Mesothelial cell of epicardium (in vitro differentiated cells): ENCODE data around the gene FRAS1. TPM values are rescaled to one million over a fixed set of nuclear protein-coding genes. Genes with fewer than 3 reads are reported as not detected.
"Not testable (repeated sequence)": the region's sequence is repeated elsewhere in the genome, so short reads cannot be mapped to it uniquely, and the experiment has no call there.

Source experiments
- DNase-seq, 2 experiments: peaks; one replicate each; pipeline ENCODE4 v3.0.0; 2021; ENCODE audit warnings: low spot score in 2 of 2; ENCODE audit not compliant: unreplicated experiment in 2 of 2
- H3K27ac Mint-ChIP-seq: 2 replicates; pipeline ENCODE4 v1.8.0; 2021; ENCODE audit warnings: mixed read lengths
- H3K27me3 Mint-ChIP-seq: 2 replicates; pipeline ENCODE4 v1.8.0; 2021; ENCODE audit warnings: low read depth, mixed read lengths
- H3K36me3 Mint-ChIP-seq: 2 replicates; pipeline ENCODE4 v1.8.0; 2021; ENCODE audit warnings: mixed read lengths
- H3K4me1 Mint-ChIP-seq: 2 replicates; pipeline ENCODE4 v1.8.0; 2021; ENCODE audit warnings: mixed read lengths
- H3K4me3 Mint-ChIP-seq: 2 replicates; pipeline ENCODE4 v1.8.0; 2021; ENCODE audit warnings: mild to moderate bottlenecking, moderate library complexity, mixed read lengths
- H3K9me3 Mint-ChIP-seq: 2 replicates; pipeline ENCODE4 v1.8.0; 2021; ENCODE audit warnings: mixed read lengths
- total RNA-seq: library from RNA; stranded (reverse); gene quantifications from 3 replicates; pipeline ENCODE4 v1.2.1, GENCODE V29; 2021
- TF ChIP-seq, protein P1 (sequence below): fragments of 200-600 bp; sonication (generic); IDR thresholded peaks from one replicate; pipeline ENCODE4 v1.5.0; 2021; ENCODE audit warnings: antibody characterized with exemption; ENCODE audit not compliant: unreplicated experiment

FRAS1 gene
- total RNA-seq, 1 donor from 2014 or later: 51.9 TPM

DNA sequence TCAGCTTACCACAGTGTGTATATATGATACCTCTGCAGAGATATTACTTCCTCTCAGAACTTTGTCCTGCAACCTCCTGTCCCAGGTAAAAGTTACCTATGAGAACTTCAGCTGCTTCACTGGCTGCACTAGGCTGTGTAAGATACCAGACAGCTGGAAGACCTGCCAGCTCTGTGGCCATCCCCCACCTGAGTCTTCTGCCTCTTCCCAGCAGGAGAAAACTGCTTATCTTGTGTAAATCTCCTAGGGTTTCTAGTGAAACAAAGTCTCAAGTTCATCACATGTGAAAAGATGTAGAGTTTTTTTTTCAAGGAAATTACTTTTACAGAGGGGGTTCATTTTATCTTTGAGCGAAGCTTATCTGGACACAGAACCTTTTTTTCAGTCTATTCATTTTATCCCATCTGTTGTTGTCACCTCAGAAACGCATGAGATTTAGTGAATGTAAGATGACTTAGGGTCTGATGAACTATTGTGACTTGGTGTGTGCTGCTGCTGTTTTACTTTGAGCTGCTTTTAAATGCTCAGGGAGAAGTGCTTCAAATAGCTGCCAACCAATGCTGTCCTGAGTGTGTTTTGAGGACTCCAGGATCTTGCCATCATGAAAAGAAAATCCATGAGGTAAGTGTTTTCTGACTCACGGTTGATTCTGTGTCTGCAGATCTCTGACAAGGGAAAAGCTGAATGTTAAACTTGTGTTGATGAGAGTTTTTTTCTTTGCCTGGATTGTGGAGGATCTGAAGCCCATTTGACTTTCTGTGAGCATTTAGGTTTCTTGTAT is 187.8 kb downstream of the FRAS1 start:
- H3K9me3 Mint-ChIP-seq: no peaks in the 10 kb centered on the region
- no peak for DNase-seq
- no peak overlapping the region for H3K4me3 Mint-ChIP-seq
- TF ChIP-seq, protein P1, sequence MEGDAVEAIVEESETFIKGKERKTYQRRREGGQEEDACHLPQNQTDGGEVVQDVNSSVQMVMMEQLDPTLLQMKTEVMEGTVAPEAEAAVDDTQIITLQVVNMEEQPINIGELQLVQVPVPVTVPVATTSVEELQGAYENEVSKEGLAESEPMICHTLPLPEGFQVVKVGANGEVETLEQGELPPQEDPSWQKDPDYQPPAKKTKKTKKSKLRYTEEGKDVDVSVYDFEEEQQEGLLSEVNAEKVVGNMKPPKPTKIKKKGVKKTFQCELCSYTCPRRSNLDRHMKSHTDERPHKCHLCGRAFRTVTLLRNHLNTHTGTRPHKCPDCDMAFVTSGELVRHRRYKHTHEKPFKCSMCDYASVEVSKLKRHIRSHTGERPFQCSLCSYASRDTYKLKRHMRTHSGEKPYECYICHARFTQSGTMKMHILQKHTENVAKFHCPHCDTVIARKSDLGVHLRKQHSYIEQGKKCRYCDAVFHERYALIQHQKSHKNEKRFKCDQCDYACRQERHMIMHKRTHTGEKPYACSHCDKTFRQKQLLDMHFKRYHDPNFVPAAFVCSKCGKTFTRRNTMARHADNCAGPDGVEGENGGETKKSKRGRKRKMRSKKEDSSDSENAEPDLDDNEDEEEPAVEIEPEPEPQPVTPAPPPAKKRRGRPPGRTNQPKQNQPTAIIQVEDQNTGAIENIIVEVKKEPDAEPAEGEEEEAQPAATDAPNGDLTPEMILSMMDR: no peak
- H3K27me3 Mint-ChIP-seq: no peaks in the 10 kb centered on the region
- peaks cover 15% of the 10 kb centered on the region for H3K4me1 Mint-ChIP-seq
- H3K36me3 Mint-ChIP-seq: peaks cover 4% of the 10 kb centered on the region
- H3K27ac Mint-ChIP-seq: no peak overlapping the region

DNA sequence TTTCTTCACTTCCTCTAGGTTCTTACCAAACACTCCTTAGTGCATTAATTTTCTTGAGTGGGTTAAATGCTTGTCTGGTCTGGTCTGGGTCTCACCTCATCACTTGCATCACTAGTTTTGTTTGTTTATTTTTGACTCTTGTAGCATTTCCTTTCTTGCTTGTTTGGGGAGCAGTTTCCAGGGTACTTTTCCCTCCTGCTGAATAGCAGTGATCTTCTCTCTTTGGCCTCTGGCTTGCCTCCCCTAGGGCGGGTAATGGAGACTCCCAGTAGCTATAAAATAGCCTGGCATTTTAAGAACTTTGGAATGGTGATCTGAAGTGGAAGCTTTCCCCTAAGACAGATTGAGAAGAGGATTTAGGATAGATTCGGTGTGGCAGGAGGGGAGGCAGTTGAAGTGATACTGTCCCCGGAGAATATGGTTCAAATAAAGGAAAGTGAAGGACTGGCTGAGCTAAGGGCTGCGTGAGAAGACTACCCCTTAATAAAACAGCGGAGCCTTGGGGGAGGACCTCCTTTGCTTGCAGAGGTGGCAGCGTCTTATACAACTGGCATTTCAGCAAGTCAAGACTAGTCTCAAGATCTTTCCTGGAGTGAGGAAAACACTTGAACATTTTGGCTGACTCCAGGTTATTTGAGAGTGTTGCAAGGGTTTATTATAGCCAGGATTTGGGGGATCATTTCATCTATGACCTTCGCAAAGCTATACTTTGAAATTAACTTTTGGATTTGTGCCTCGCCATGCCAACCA is 190.6 kb downstream of the FRAS1 start:
- H3K4me1 Mint-ChIP-seq: peaks cover 15% of the 10 kb centered on the region
- TF ChIP-seq, protein P1: no peak
- H3K9me3 Mint-ChIP-seq: peaks cover 18% of the 10 kb centered on the region
- no peak overlapping the region for H3K27ac Mint-ChIP-seq
- no peaks in the 10 kb centered on the region for H3K27me3 Mint-ChIP-seq
- H3K36me3 Mint-ChIP-seq: peaks cover 22% of the 10 kb centered on the region
- no peak for DNase-seq
- H3K4me3 Mint-ChIP-seq: no peak overlapping the region

DNA sequence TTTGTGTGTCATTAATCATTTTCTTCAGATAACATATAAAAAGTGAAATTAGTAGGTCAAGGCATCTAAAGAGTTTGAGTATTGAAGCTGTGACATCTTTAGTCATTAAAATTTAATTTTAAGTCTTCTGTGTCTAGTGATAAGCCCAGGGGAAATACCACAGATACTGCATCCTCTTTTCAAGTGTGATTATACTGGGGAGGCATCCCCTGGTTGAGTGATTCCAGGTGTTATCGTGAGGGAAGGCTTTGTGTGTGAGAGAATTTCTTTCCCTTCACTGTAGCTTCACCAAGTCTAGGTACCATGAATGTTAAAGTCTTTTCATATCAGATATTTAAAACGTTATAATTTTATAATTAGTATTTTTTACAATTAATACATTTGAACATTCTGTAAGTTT is 193.4 kb downstream of the FRAS1 start:
- peaks cover 13% of the 10 kb centered on the region for H3K4me1 Mint-ChIP-seq
- no peak overlapping the region for H3K27ac Mint-ChIP-seq
- no peak overlapping the region for H3K4me3 Mint-ChIP-seq
- H3K9me3 Mint-ChIP-seq: peaks cover 32% of the 10 kb centered on the region
- no peaks in the 10 kb centered on the region for H3K27me3 Mint-ChIP-seq
- TF ChIP-seq, protein P1: no peak
- DNase-seq: no peak
- H3K36me3 Mint-ChIP-seq: peaks cover 47% of the 10 kb centered on the region

DNA sequence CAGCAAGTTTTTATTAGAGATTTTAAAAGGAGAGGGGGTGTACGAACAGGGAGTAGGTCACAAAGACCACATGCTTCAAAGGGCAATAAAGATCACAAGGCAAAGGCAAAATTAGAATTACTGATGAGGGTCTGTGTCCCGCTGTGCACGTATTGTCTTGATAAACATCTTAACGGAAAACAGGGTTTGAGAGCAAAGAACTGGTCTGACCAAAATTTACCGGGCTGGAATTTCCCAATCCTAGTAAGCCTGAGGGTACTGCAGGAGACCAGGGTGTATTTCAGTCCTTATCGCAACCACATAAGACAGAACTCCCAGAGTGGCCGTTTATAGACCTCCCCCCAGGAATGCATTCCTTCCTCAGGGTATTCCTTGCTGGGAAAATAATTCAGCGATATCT is 195.7 kb downstream of the FRAS1 start:
- peaks cover 49% of the 10 kb centered on the region for H3K36me3 Mint-ChIP-seq
- not testable (repeated sequence) for H3K27ac Mint-ChIP-seq, H3K4me1 Mint-ChIP-seq, H3K4me3 Mint-ChIP-seq, DNase-seq, H3K27me3 Mint-ChIP-seq
- H3K9me3 Mint-ChIP-seq: peaks cover 32% of the 10 kb centered on the region

DNA sequence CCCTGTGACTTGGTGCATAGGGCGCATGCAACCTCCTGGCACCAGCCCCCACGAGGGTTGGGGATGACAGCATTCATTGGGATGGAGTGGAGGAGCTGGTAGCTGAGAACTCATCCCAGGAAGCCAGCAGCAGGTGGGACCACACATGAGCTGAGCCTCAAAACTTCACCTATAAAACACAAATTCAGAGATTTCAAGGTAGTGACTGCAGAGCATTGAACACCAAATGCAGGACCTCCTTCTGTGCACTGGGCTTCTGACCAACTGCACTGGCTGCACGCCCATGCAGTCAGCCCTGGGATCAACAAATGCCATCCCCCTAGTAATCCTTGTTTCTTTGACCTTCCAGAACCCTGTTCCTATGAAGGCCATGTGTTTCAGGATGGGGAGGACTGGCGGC is 197.8 kb downstream of the FRAS1 start:
- Mint-ChIP-seq H3K36me3 (peaks cover 50% of the 10 kb centered on the region), H3K4me1 (no peaks in the 10 kb centered on the region), H3K27ac (no peak overlapping the region), H3K4me3 (no peak overlapping the region), H3K27me3 (no peaks in the 10 kb centered on the region), H3K9me3 (peaks cover 32% of the 10 kb centered on the region)
- TF ChIP-seq, protein P1: no peak
- no peak for DNase-seq

DNA sequence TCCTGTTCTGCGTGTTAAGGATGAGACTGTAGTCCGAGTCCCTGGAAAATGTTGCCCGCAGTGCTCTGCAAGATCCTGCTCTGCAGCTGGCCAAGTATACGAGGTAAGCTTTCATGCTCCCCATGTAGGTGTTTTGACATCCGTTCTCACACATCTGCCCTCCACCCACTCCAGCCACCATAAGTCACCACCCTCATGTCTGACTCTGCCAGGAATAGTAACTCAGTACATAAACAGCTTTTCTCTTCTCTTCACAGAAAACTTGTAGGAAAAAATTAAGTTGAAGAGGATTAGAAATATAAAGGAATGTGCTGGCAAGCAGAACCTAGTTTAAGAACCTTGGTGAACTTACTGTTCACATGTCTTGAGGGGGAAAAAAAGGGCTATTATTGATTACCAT is 207.9 kb downstream of the FRAS1 start:
- Mint-ChIP-seq H3K36me3 (peaks cover 31% of the 10 kb centered on the region), H3K27me3 (no peaks in the 10 kb centered on the region), H3K27ac (no peak overlapping the region), H3K9me3 (peaks cover 14% of the 10 kb centered on the region), H3K4me1 (peaks cover 20% of the 10 kb centered on the region), H3K4me3 (no peak overlapping the region)
- TF ChIP-seq, protein P1: no peak
- DNase-seq: no peak
